Measurements from ENCODE around the gene CEMP1. TPM values are rescaled to one million over a fixed set of nuclear protein-coding genes. Genes with fewer than 3 reads are reported as not detected.

CEMP1 gene
- total RNA-seq, 1 experiment from 2014 or later: 0.15 TPM

GRCh38 chr16:2487903-2488531 lies 43.2 kb downstream of the CEMP1 start:
- H3K27ac Mint-ChIP-seq: no peak overlapping the region
- ATAC-seq: no peak
- H3K27me3 Mint-ChIP-seq (ENCODE audit: low read depth): no peaks in the 10 kb centered on the region
- POLR2A ChIA-PET: no interaction called here
- H3K9me3 Mint-ChIP-seq: no peaks in the 10 kb centered on the region
- TF ChIP-seq SP1 (CRISPR knock-in tag; conservative IDR thresholded peaks at IDR 0.05): no peak
- no peak for TF ChIP-seq NR3C1 (CRISPR knock-in tag; conservative IDR thresholded peaks at IDR 0.05; ENCODE audit: low read depth)
- TF ChIP-seq, protein P1, sequence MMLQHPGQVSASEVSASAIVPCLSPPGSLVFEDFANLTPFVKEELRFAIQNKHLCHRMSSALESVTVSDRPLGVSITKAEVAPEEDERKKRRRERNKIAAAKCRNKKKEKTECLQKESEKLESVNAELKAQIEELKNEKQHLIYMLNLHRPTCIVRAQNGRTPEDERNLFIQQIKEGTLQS (CRISPR knock-in tag; conservative IDR thresholded peaks at IDR 0.05): no peak
- TF ChIP-seq AFF4 (CRISPR knock-in tag; IDR thresholded peaks at IDR 0.05; ENCODE audit: borderline replicate concordance): no peak
- TF ChIP-seq FOXJ3 (CRISPR knock-in tag; IDR thresholded peaks at IDR 0.05; ENCODE audit: borderline replicate concordance): no peak
- no peak for TF ChIP-seq RORB (CRISPR knock-in tag; IDR thresholded peaks at IDR 0.05)
- no peak for TF ChIP-seq TEAD4 (CRISPR knock-in tag; IDR thresholded peaks at IDR 0.05)
- TF ChIP-seq SMAD4 (CRISPR knock-in tag; IDR thresholded peaks at IDR 0.05): no peak
- no peak for DNase-seq (ENCODE audit: low spot score)
- CTCF ChIA-PET: interaction anchor here (0.6 to 2.1 kb wide), 3 partner anchors 13 to 262 kb away, joined by 3 to 12 read pairs (median 5); no protein-coding TSS in a partner anchor
- no peak overlapping the region for H3K4me3 Mint-ChIP-seq
- no peaks in the 10 kb centered on the region for H3K36me3 Mint-ChIP-seq
- 0 out of 2 replicates have a peak, but pooled peaks cover 4% of the 10 kb centered on the region for H3K4me1 Mint-ChIP-seq

GRCh38 chr16:2487517-2487842 lies 43.7 kb downstream of the CEMP1 start:
- no peak overlapping the region for H3K4me3 Mint-ChIP-seq
- no peaks in the 10 kb centered on the region; the same call in 1 of the 2 replicates for H3K27me3 Mint-ChIP-seq (ENCODE audit: low read depth)
- ATAC-seq: no peak
- H3K36me3 Mint-ChIP-seq: no peaks in the 10 kb centered on the region
- no peak for DNase-seq (ENCODE audit: low spot score)
- H3K4me1 Mint-ChIP-seq: 0 out of 2 replicates have a peak, but pooled peaks cover 4% of the 10 kb centered on the region
- ChIA-PET CTCF (interaction anchor here (2.1 kb wide), 1 partner anchor 14 kb away, joined by 12 read pairs; no protein-coding TSS in a partner anchor), POLR2A (no interaction called here)
- peak overlapping the region; percentile 54 for H3K27ac Mint-ChIP-seq
- no peaks in the 10 kb centered on the region for H3K9me3 Mint-ChIP-seq
- TF ChIP-seq ZBTB21 (CRISPR knock-in tag; IDR thresholded peaks at IDR 0.05; ENCODE audit: borderline replicate concordance): no peak
- TF ChIP-seq E2F5 (CRISPR knock-in tag; IDR thresholded peaks at IDR 0.05): no peak
- TF ChIP-seq PRDM15 (CRISPR knock-in tag; IDR thresholded peaks at IDR 0.05): no peak
- no peak for TF ChIP-seq TP53 (CRISPR knock-in tag; IDR thresholded peaks at IDR 0.05)
